ENCODE measurements around the gene TMEM231. TPM values are rescaled to one million over a fixed set of nuclear protein-coding genes. Genes with fewer than 3 reads are reported as not detected.

The TMEM231 gene
- total RNA-seq, 1 experiment from 2014 or later, result 17.3 TPM

DNA sequence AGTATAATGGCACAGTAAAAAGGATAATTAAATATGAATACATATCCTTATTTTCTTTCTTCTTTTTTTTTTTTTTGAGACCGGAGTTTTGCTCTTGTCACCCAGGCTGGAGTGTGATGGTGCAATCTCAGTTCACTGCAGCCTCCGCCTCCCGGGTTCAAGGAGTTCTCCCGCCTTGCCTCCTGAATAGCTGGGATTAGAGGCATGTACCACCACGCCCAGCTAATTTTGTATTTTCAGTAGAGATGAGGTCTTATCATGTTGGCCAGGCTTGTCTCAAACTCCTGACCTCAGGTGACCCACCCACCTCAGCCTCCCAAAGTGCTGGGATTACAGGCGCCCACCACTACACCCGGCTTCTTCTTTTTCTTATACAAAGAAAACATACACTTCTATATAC lies 22.2 kb upstream of the TMEM231 start:
- Histone ChIP-seq H3K4me1 (ENCODE audit: insufficient read depth, low read length, poor library complexity, severe bottlenecking) (peaks cover 3% of the 10 kb centered on the region), H3K9me3 (ENCODE audit: low read depth, low read length, poor library complexity, severe bottlenecking) (no peaks in the 10 kb centered on the region), H3K4me3 (ENCODE audit: low read depth, low read length, poor library complexity, severe bottlenecking) (no peak overlapping the region), H3K36me3 (ENCODE audit: insufficient read depth, low read length, poor library complexity, severe bottlenecking) (peaks cover 58% of the 10 kb centered on the region), H3K27me3 (replicated peaks; ENCODE audit: insufficient read depth, low read depth, low read length, poor library complexity) (no peaks in the 10 kb centered on the region), H3K27ac (ENCODE audit: low read depth, low read length, poor library complexity, severe bottlenecking) (no peak overlapping the region)
- no peak for DNase-seq (ENCODE audit: low spot score)
- POLR2A ChIA-PET (ENCODE audit: low non-redundant PET), result no interaction called here
- no TSS peak for BruUV-seq (replicated peaks)
- intact Hi-C loops (cut with micrococcal nuclease; ENCODE audit: unreplicated experiment), result no loop called here
- TF ChIP-seq, protein P1, sequence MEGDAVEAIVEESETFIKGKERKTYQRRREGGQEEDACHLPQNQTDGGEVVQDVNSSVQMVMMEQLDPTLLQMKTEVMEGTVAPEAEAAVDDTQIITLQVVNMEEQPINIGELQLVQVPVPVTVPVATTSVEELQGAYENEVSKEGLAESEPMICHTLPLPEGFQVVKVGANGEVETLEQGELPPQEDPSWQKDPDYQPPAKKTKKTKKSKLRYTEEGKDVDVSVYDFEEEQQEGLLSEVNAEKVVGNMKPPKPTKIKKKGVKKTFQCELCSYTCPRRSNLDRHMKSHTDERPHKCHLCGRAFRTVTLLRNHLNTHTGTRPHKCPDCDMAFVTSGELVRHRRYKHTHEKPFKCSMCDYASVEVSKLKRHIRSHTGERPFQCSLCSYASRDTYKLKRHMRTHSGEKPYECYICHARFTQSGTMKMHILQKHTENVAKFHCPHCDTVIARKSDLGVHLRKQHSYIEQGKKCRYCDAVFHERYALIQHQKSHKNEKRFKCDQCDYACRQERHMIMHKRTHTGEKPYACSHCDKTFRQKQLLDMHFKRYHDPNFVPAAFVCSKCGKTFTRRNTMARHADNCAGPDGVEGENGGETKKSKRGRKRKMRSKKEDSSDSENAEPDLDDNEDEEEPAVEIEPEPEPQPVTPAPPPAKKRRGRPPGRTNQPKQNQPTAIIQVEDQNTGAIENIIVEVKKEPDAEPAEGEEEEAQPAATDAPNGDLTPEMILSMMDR (conservative IDR thresholded peaks at IDR 0.05; ENCODE audit: low read depth, low read length), result no peak
- TF ChIP-seq EZH2 (IDR thresholded peaks at IDR 0.05; ENCODE audit: borderline replicate concordance, low read depth, low read length, poor library complexity, severe bottlenecking), result no peak
- CTCF ChIA-PET, result no interaction called here

DNA sequence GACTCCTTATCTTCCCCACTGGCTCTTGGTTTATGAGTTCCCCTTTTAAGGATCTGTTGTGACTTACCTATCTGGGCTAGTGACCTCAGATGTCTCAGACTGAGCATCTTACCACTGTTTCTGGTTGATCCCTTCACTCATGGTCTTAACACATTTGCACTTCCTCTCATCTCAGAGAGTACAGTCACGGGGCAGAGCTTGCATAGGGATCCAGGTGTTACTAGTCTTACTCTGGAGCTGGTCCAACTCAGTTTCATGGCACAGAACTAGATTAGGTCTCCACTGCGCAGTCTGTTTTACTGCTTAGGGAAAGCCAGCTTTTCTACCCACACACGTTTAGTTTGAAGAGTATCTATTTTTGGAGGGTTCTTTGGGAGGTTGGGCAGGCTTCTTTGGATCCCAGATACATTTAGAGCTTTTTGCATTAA lies 20.3 kb upstream of the TMEM231 start:
- no peaks in the 10 kb centered on the region for H3K27me3 ChIP-seq (replicated peaks; ENCODE audit: insufficient read depth, low read depth, low read length, poor library complexity)
- BruUV-seq (replicated peaks), result no TSS peak
- peaks cover 3% of the 10 kb centered on the region for H3K4me1 ChIP-seq (ENCODE audit: insufficient read depth, low read length, poor library complexity, severe bottlenecking)
- no peaks in the 10 kb centered on the region for H3K9me3 ChIP-seq (ENCODE audit: low read depth, low read length, poor library complexity, severe bottlenecking)
- no peak for TF ChIP-seq EZH2 (IDR thresholded peaks at IDR 0.05; ENCODE audit: borderline replicate concordance, low read depth, low read length, poor library complexity, severe bottlenecking)
- TF ChIP-seq, protein P1 (conservative IDR thresholded peaks at IDR 0.05; ENCODE audit: low read depth, low read length), result no peak
- CTCF ChIA-PET, result no interaction called here
- no peak overlapping the region for H3K4me3 ChIP-seq (ENCODE audit: low read depth, low read length, poor library complexity, severe bottlenecking)
- H3K36me3 ChIP-seq (ENCODE audit: insufficient read depth, low read length, poor library complexity, severe bottlenecking), result peaks cover 71% of the 10 kb centered on the region
- no peak overlapping the region for H3K27ac ChIP-seq (ENCODE audit: low read depth, low read length, poor library complexity, severe bottlenecking)
- intact Hi-C loops (cut with micrococcal nuclease; ENCODE audit: unreplicated experiment), result no loop called here
- POLR2A ChIA-PET (ENCODE audit: low non-redundant PET), result interaction anchor here (0.6 kb wide), 1 partner anchor 44 kb away, joined by 3 read pairs; no protein-coding TSS in a partner anchor
- no peak for DNase-seq (ENCODE audit: low spot score)

DNA sequence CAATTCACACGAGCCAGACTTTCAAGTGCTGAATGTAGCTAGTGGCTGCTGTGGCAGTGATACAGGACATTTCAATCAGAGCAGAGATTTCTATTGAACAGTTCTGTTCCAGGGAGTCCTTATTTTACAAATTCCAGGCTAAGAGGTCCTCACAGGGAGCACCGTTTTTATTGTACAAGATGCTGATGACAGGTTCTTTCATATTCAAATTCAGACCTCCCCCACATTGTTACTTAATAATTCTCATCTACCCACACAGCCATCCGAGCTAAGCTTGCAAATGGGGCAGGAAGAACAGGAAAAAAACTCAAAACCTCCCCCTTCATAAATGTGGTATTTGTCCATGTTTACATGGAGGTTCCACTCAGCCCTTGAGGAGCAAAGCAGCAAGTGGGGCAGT lies 19.9 kb upstream of the TMEM231 start:
- TF ChIP-seq EZH2 (IDR thresholded peaks at IDR 0.05; ENCODE audit: borderline replicate concordance, low read depth, low read length, poor library complexity, severe bottlenecking), result no peak
- TF ChIP-seq, protein P1 (conservative IDR thresholded peaks at IDR 0.05; ENCODE audit: low read depth, low read length), result no peak
- H3K4me1 ChIP-seq (ENCODE audit: insufficient read depth, low read length, poor library complexity, severe bottlenecking), result peaks cover 3% of the 10 kb centered on the region
- H3K27me3 ChIP-seq (replicated peaks; ENCODE audit: insufficient read depth, low read depth, low read length, poor library complexity), result no peaks in the 10 kb centered on the region
- no peaks in the 10 kb centered on the region for H3K9me3 ChIP-seq (ENCODE audit: low read depth, low read length, poor library complexity, severe bottlenecking)
- no TSS peak for BruUV-seq (replicated peaks)
- POLR2A ChIA-PET (ENCODE audit: low non-redundant PET), result interaction anchor here (0.6 kb wide), 1 partner anchor 44 kb away, joined by 3 read pairs; no protein-coding TSS in a partner anchor
- H3K4me3 ChIP-seq (ENCODE audit: low read depth, low read length, poor library complexity, severe bottlenecking), result no peak overlapping the region
- intact Hi-C loops (cut with micrococcal nuclease; ENCODE audit: unreplicated experiment), result no loop called here
- CTCF ChIA-PET, result no interaction called here
- no peak overlapping the region for H3K27ac ChIP-seq (ENCODE audit: low read depth, low read length, poor library complexity, severe bottlenecking)
- DNase-seq (ENCODE audit: low spot score), result no peak
- peaks cover 73% of the 10 kb centered on the region for H3K36me3 ChIP-seq (ENCODE audit: insufficient read depth, low read length, poor library complexity, severe bottlenecking)

Data from A673 (cell line).